H7 (cell line): ENCODE data around the gene WDHD1. TPM values are rescaled to one million over a fixed set of nuclear protein-coding genes. Genes with fewer than 3 reads are reported as not detected.
"Not testable (repeated sequence)": the region's sequence is repeated elsewhere in the genome, so short reads cannot be mapped to it uniquely, and the experiment has no call there.

ENCODE experiments used
- DNase-seq: peaks from one replicate; pipeline ENCODE4 v3.0.0; 2012
- H3K27me3 ChIP-seq: 2 replicates; pipeline ENCODE4 v1.6.0; 2011; ENCODE audit warnings: mild to moderate bottlenecking, low read length; ENCODE audit not compliant: control insufficient read depth, insufficient read depth
- H3K36me3 ChIP-seq: replicated peaks from 2 replicates; pipeline ENCODE4 v1.5.1; 2011; ENCODE audit warnings: low read length; ENCODE audit not compliant: control insufficient read depth, insufficient read depth
- H3K4me3 ChIP-seq: 2 replicates; pipeline ENCODE4 v1.5.1; 2011; ENCODE audit warnings: low read depth, mild to moderate bottlenecking, control low read depth, low read length, moderate library complexity; ENCODE audit not compliant: insufficient read depth
- total RNA-seq: library from RNA; depleted of rRNA; stranded (reverse); fragments of >200 nt; shearing (Covaris generic); gene quantifications from 2 replicates; pipeline ENCODE4 v1.2.3, GENCODE V29; 2014

The WDHD1 gene
- total RNA-seq, 1 experiment from 2014 or later = 39.4 TPM

DNA sequence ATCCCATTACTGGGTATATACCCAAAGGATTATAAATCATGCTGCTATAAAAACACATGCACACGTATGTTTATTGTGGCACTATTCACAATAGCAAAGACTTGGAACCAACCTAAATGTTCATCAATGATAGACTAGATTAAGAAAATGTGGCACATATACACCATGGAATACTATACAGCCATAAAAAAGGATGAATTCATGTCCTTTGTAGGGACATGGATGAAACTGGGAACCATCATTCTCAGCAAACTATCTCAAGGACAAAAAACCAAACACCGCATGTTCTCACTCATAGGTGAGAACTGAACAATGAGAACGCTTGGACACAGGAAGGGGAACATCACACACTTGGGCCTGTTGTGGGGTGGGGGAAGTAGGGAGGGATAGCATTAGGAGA is 73.3 kb downstream of the WDHD1 start:
- not testable (repeated sequence) for H3K27me3 ChIP-seq, DNase-seq, H3K36me3 ChIP-seq, H3K4me3 ChIP-seq

DNA sequence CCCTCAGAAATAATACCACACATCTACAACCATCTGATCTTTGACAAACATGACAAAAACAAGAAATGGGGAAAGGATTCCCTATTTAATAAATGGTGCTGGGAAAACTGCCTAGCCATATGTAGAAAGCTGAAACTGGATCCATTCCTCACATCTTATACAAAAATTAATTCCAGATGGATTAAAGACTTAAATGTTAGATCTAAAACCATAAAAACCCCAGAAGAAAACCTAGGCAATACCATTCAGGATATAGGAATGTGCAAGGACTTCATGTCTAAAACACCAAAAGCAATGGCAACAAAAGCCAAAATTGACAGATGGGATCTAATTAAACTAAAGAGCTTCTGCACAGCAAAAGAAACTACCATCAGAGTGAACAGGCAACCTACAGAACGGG is 74.1 kb downstream of the WDHD1 start:
- H3K4me3 ChIP-seq, H3K36me3 ChIP-seq, H3K27me3 ChIP-seq, DNase-seq: not testable (repeated sequence)

DNA sequence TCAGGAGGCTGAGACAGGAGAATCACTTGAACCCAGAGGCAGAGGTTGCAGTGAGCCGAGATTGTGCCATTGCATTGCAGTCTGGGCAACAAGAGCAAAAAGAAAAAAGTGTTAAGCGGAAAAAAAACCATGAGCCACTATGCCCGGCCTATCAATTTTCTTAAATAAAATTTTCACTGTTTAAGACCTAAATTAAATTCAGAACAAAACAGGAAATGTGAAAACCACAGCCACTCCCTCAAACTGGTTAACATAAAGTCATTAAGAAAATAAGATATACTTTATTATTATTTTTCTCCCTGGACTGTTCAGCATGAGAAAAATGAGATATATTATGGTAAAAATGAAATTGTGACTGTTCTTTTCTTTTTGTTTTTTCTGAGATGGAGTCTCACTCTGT is 79.7 kb downstream of the WDHD1 start:
- Histone ChIP-seq H3K36me3 (peaks cover 5% of the 10 kb centered on the region), H3K4me3 (no peak overlapping the region), H3K27me3 (no peaks in the 10 kb centered on the region)
- no peak for DNase-seq

DNA sequence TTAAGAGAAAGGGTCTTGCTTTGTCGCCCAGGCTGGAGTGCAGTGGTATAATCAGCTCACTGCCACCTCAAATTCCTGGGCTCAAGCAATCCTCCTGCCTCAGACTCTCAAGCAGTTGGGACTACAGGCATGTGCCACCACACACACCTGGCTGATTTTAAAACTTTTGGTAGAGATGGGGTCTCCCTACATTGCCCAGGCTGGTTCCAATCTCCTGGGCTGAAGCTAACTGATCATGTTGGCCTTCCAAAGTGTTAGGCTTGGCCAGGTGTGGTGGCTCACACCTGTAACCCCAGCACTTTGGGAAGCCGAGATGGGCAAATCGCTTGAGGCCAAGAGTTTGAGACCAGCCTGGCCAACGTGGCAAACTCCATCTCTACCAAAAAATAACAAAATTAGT is 80.4 kb downstream of the WDHD1 start:
- no peak for DNase-seq
- H3K4me3 ChIP-seq = no peak overlapping the region
- H3K27me3 ChIP-seq = no peaks in the 10 kb centered on the region
- peaks cover 5% of the 10 kb centered on the region for H3K36me3 ChIP-seq

DNA sequence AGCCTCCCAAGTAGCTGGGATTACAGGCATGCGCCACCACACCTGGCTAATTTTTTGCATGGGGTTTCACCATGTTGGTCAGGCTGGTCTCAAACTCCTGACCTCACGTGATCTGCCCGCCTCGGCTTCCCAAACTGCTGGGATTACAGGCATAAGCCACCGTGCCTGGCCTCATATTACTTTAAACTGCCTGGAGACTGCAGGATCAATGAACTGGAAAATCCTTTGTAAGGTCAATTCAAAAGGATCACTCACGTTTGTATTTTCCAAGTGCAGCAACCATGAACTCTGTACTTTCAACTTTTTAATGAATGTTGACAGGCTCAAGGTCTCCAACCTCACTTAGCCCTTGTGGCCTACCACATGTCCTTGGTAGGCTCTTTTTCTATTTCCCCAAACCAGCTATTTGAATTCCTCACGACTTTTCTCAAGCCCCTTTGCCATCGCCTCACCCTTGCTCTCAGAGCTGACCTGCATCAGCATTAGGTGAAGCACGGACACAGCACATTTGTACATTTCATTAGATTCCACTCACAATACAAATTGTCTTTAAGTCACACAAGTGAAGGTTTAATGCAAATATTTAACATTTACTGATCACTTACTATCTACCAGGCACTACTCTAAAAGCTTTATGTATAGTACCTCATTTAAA is 82.0 kb downstream of the WDHD1 start:
- no peak for DNase-seq
- Histone ChIP-seq H3K27me3 (no peaks in the 10 kb centered on the region), H3K36me3 (peaks cover 5% of the 10 kb centered on the region), H3K4me3 (no peak overlapping the region)

DNA sequence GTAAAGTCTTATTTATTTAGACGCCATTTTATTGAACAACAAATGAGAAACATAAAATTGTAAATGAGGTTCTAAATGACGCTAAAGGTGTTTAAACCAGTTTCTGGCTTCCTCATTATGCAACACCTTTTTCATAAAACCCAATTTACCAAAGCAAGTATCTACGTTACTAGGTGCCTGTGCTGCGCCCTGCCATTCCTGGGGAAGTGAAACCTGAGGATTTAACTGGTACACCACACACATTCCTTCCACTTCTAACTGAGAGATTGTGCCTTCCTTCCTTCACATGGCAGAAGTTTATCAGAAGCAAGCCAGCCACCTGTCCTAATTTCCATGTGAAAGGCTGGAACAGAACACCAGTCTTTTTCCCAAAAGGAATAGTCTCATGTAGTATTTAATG is 84.0 kb downstream of the WDHD1 start:
- H3K36me3 ChIP-seq = peaks cover 4% of the 10 kb centered on the region; the same call in 1 of the 2 replicates

DNA sequence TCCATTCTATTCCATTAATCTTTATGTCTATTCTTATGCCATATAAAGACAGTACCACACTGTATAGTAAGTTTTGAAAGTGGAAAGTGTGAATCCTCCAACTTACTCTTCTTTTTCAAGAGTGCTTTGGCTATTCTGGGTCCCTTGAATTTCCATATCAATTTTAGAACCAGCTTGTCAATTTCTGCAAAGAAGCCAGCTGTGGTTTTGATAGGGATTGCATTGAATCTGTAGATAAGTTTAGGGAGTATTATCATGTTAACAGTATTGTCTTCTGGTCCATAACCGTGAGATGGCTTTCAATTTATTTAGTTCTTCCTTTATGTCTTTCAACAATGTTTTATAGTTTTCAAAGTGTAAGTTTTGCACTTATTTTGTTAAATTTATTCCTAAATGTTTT is 90.1 kb downstream of the WDHD1 start:
- no peak overlapping the region for H3K4me3 ChIP-seq
- no peak for DNase-seq
- H3K36me3 ChIP-seq = peaks cover 1% of the 10 kb centered on the region; the same call in 1 of the 2 replicates
- no peaks in the 10 kb centered on the region for H3K27me3 ChIP-seq

More for the DNA sequence above, 84.0 kb downstream of the WDHD1 start:
- DNase-seq = no peak
- H3K4me3 ChIP-seq = no peak overlapping the region
- no peaks in the 10 kb centered on the region for H3K27me3 ChIP-seq

DNA sequence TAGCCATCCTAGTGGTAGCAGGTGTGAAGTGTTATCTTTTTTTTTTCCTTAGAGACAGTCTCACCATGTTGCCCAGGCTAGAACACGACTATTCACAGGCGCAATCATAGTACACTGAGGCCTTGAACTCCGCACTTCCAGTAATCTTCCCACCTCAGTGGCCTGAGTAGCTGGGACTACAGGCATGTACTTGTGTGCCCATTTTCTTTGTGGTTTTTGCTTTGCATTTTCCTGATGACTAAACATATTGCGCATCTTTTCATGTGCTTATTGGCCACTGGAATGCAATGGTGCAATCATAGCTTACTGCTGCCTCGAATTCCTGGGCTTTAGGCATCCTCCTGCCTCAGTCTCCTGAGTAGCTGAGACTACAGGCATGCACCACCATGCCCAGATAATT is 90.9 kb downstream of the WDHD1 start:
- Histone ChIP-seq H3K4me3 (no peak overlapping the region), H3K36me3 (peaks cover 1% of the 10 kb centered on the region; the same call in 1 of the 2 replicates), H3K27me3 (no peaks in the 10 kb centered on the region)
- no peak for DNase-seq

DNA sequence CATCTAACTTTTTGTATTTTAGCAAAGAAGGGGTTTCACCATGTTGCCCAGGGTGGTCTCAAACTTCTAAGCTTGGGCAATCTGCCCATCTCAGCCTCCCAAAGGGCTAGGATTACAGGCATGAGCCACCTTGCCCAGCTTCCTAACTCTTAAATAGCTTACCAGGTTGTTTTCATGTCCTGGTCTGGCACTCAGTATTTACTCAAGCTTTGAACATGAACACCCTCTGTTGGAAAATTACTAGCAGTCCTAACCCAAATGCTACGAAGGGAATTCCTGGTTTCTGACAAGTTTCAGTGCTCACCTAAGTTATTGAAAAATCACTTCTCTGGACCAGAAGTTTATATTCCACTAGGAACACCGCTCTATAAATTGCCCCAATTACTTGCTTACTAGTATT is 91.8 kb downstream of the WDHD1 start:
- DNase-seq = no peak
- H3K4me3 ChIP-seq = no peak overlapping the region
- peaks cover 1% of the 10 kb centered on the region; the same call in 1 of the 2 replicates for H3K36me3 ChIP-seq
- no peaks in the 10 kb centered on the region for H3K27me3 ChIP-seq

DNA sequence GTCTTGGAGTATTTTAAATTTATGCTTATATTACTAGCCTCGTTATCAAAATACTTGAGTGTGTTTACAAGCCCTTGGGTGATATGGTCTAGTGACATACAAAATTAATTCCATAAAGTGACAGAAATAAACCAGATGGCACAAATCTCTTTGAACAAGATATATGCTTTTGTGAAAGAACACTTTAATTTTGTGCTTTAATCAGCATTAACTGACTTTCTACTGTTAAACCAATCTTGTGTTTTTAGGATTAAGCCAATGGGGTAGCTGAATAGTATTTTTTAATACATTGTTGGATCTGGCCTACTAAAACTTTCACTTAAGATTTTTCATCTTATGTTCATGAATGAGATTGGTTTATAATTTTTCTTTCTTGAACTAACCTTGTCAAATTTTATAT is 93.9 kb downstream of the WDHD1 start:
- H3K4me3 ChIP-seq = no peak overlapping the region
- DNase-seq = no peak

DNA sequence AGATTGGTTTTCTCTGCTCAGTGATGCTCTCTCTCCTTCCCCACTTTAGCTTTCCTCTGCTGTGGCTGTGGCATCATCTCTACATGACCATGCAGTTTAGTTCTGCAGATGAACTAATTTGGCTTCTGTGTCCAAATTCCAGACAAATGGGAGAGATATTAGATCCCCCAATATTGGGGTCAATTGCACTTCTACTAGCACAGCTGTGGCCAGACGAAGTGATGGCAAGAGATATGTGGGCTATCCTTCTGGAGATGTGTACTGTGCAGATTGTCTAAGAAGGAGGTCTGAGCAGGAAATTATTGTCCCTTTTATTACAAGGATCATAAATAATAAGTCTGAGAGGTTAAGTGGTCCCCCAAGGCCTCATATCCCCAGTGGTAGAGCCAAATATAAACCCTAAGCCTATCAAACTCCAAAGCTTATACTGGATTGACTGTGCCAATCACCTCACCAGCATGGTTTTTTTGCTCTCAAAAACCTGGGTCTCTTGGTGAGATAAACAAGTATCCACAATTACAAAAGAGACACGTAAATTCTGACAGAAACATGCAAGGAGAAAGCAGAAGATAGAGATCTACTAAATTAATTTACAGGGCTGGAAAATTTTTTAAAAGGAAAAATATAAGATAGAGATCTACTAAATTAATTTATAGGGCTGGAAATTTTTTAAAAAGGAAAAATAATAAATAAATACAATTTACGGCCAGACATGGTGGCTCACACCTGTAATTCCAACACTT is 95.1 kb downstream of the WDHD1 start:
- H3K27me3 ChIP-seq = no peaks in the 10 kb centered on the region
- H3K36me3 ChIP-seq = no peaks in the 10 kb centered on the region; the same call in 1 of the 2 replicates
- no peak overlapping the region for H3K4me3 ChIP-seq
- no peak for DNase-seq

More for the DNA sequence above, 93.9 kb downstream of the WDHD1 start:
- Histone ChIP-seq H3K27me3 (no peaks in the 10 kb centered on the region), H3K36me3 (no peaks in the 10 kb centered on the region; the same call in 1 of the 2 replicates)

DNA sequence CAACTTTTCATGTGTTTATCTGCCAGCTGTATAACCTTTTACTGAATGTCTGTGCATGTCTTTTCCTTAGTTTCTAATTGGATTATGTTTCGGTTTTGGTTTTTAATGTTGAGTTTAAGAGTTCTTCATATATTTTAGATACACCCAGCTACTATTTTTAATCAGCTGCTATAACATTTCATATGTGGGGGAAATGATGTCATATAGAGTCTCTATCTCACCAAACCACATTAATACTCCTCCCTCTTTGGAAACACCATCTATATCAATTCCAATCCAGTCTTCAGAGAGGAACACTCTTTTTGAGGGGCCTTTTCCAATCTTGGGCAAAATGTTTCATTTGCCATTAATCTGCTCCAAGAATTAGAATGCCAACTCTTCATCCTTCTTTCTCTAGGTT is 95.8 kb downstream of the WDHD1 start:
- no peak overlapping the region for H3K4me3 ChIP-seq
- no peaks in the 10 kb centered on the region for H3K36me3 ChIP-seq
- H3K27me3 ChIP-seq = no peaks in the 10 kb centered on the region
- DNase-seq = no peak

DNA sequence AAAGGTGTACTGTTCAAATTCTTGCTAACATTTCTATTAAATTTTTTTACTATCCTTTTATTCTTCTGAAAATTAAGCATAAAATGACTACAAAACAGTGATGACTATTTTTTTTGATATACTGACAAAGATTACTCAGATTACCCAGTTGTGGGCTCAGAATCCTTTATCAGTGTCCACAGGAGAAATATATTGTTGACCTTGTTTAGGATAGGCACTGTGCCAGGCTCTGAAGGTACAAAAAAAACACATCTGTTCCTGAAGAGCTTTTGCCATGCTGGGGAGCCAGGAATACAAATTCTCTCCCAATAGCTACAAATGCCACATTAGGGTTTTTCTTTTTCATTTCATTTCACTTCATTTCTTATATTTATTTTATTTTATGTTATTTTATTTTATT is 97.3 kb downstream of the WDHD1 start:
- no peaks in the 10 kb centered on the region for H3K27me3 ChIP-seq
- H3K36me3 ChIP-seq = no peaks in the 10 kb centered on the region
- no peak for DNase-seq

DNA sequence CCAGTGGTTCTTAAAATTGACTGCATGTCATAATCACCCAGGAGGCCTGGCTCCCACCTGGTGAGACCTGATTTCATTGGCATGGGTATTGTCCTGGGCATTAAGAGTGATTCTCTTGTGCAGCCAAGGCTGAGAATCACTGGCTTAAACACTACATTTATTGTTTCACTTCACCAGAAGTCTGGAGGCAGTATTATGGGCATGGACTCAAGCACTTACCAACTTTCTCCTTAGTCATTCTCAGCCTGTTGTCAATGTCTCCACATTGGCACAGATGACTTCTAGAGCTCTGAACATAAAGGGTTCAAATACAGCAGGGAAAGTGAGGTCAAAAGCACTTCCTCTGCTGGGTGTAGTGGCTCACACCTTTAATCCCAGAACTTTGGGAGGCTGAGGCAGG is 98.7 kb downstream of the WDHD1 start:
- DNase-seq = no peak
- H3K27me3 ChIP-seq = no peaks in the 10 kb centered on the region
- no peak overlapping the region for H3K4me3 ChIP-seq
- no peaks in the 10 kb centered on the region for H3K36me3 ChIP-seq

More for the DNA sequence above, 97.3 kb downstream of the WDHD1 start:
- H3K4me3 ChIP-seq = no peak overlapping the region

DNA sequence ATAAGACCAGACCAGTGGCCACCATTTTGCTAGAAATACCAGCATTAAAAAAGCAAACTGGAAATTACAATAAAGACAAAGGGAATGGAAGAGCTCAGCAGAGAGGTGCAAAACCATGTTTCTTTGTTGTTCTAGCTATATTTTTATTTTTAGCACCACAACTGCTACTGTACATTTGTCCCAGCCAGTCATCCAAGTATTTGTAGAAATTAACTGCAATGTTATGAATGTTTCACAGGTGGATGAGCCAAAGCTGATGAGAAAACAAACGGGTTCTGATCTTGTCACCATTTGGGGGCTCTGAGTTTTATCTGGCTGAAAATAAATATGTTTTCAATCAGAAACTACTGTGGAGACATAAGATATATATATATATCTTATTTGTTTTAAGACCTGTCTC is 99.3 kb downstream of the WDHD1 start:
- no peaks in the 10 kb centered on the region for H3K27me3 ChIP-seq
- no peak overlapping the region for H3K4me3 ChIP-seq
- H3K36me3 ChIP-seq = no peaks in the 10 kb centered on the region
- DNase-seq = no peak
